ENCODE data around the gene VGLL2.
A peak's percentile ranks its signal among the peaks of the same experiment; 100 is the strongest.

Gene VGLL2

GRCh38 chr6:117269638-117270054 is 4.3 kb downstream of the VGLL2 start:
- no peak for DNase-seq

DNA sequence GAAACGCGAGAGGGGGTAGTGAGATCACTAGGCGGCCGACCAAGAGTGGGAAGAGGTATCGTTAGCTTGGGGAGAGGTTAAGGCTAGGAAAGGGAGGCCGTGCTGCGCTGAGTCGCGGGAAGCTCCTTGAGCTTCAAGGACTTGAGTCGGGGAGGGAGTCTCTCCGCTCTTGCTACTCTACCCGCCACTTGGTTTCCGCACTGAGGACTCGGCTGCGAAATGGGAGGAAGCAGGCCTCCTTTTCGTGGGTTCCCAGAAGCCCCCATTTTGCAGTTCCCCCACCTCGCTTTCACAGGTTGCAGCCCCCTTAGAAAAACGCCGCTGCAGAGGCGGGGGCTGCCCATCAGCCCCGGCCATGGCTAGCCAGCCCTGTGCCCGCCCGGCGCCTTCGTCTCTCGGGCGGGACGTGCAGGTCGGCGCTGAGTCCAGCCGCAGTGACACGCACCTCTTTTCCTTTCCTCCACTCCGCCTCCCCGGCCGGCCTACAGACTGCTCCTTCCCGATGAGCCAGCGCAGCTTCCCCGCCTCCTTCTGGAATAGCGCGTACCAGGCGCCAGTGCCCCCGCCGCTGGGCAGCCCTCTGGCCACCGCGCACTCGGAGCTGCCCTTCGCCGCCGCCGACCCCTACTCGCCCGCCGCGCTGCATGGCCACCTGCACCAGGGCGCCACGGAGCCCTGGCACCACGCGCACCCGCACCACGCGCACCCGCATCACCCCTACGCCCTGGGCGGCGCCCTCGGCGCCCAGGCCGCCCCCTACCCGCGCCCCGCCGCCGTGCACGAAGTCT is 4.9 kb downstream of the VGLL2 start:
- DNase-seq, result no peak

- DNase-seq, result no peak
Observed at GRCh38 chr6:117270843-117271507, 5.6 kb downstream of the VGLL2 start.

DNA sequence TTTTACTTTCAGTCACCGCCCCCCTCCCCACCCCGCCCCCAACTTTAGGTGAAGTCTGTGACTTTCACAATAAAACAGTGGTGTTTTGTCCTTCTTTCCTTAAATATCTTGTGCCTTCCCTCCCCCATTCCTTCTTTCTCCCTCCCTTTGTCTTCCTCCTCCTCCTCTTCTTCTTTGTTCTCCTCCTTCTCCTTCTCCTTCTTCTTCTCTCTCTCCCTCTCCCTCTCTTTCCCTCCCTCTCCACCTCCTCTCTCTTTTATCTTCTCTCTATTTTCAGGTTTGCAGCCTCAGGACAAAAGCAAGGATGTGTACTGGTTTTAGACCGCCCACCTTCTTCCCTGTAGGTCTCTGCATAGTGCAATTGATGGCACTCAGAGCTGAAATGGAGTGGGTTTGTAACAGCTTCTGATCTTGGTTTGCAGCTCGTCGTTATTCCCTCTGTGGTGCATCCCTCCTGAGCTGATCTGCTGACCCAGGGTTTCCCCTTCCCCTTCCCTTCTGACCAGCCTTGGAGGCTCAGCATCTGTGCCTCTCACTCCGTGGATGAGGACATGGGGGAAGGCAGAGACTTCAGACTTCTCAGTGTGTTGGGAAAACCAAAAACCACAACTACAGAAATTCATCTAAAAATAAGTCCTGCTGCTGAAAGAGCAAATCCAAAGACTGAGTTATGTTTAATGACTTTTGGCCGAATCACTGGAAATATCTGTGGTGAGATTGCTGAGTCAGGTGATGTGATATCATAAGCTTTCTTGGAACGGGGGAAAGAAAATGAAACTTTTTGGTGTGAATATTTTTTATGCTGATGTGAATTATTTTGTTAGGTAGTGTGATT is 6.9 kb downstream of the VGLL2 start:
- peak; percentile 1 for DNase-seq

GRCh38 chr6:117272891-117273290 is 7.5 kb downstream of the VGLL2 start:
- no peak for DNase-seq

GRCh38 chr6:117275205-117275604 is 9.8 kb downstream of the VGLL2 start:
- no peak for DNase-seq

GRCh38 chr6:117275711-117276110 is 10.4 kb downstream of the VGLL2 start:
- DNase-seq, result no peak

- no peak for DNase-seq
Observed at GRCh38 chr6:117276778-117277316, 11.5 kb downstream of the VGLL2 start.

GRCh38 chr6:117280922-117281321 is 15.6 kb downstream of the VGLL2 start:
- no peak for DNase-seq

- DNase-seq, result no peak
Observed at GRCh38 chr6:117288083-117288715, 22.8 kb downstream of the VGLL2 start.

DNA sequence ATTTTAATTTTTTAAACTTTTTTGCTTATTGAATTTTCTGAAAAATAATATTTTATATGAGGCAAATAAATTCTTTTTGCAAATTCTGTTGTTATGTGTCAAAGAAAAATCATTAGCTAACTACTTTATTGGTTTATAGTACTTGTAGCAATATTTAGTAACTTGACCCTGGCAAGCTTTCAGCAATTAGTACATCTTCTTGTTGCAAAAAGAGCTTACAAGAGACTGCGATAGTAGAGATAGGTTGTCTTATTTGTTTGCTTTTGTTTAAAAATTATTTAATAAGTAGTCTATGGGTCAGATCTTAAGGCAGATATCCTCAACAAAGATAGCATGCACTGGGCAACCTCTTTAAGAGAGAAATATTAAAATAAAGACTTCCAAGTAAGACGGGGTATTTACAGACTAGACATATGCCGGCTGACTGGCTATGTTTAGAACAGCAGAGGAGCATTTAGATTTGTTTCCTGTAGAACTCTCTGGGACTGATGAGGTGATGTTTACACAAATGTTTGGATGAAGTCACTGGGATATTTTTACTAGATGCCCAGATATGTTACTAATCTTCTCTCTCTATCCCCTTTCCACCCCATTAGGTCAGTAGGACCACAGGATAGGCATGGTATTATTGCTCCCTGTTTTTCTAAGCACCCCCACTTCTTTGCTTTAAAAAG is 25.0 kb downstream of the VGLL2 start:
- DNase-seq, result no peak

DNA sequence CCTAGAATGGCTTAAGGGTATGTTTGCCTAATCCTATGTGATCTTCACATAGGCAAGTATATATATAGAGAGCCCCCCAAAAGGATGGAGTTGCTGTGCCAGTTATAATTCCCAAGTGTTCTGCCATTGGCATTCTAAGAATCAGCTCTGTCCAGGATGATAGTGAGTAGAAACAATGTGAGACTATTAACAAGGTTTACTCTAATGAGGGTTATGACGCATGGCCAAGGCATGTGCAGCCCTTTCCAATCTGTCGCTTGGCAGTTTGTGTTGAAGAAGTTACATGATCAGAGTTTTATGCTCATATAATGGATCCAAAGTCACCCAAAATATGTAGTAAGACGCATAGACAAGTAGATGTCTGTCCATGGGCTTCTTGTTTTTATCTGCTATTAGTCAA is 33.6 kb downstream of the VGLL2 start:
- DNase-seq, result no peak

DNA sequence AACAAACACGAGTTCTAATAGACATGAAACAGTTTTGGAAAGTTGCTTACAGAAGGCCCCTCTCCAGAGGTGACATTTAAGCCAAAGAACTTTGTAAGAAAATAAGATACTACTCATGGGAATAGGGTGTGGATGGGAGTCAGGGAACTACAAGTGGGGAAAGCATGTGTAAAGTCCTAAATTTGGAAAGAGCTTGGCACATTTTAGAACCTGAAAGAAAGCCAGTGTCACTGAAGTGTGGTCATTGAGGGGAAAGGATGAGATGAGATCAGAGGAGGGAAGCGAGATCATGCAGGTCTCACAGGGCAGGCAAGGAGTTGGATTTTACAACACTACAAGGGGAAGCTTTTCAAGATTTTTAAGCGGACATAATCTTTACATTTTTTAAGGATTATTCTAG is 38.0 kb downstream of the VGLL2 start:
- no peak for DNase-seq

- no peak for DNase-seq
Observed at GRCh38 chr6:117304446-117304845, 39.1 kb downstream of the VGLL2 start.

DNA sequence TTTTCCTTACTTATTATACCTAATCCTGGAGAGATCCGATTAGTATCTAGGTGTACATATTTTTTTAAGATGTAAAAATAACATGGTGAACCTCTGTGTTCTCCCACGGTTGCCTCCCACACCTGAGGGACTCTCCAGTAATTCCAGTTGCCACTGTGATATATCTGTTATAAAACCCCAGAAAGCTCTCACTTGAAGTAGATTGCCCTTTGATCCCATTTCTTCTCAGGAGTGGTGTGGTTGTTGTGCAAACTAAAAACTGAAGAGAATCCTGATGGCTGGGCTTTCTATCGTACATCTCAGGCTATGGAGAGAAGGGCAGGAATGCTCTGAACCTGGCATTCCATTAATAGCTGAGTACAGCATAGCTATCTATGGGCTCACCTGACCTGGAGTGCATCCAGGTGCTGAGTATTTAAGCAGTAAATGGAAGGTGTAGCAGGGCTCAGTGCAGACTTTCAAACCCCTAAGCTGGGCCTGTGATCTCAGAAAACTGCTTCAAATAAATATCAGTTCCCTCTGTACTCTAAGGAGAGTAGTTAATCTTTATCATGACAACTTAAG is 41.0 kb downstream of the VGLL2 start:
- DNase-seq, result no peak

- DNase-seq, result no peak
Observed at GRCh38 chr6:117307655-117308054, 42.3 kb downstream of the VGLL2 start.

DNA sequence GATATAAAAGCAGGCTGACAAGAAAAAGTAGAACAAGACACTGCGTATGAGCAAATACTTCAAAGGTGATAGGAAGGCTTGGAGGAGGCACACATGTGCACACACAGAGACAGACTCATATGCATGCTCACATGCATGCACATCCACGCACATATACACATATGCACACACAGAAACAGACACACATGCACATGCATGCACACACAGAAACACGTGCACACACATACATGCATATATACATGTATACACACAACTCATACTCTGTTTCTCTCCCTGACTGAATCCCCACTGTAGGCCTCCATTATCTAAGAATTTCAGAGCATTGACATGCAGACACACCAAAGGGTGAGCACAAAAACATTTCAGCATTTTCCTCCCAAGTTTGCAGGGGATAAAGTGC is 43.7 kb downstream of the VGLL2 start:
- DNase-seq, result no peak

- no peak for DNase-seq
Observed at GRCh38 chr6:117309611-117310010, 44.3 kb downstream of the VGLL2 start.

DNA sequence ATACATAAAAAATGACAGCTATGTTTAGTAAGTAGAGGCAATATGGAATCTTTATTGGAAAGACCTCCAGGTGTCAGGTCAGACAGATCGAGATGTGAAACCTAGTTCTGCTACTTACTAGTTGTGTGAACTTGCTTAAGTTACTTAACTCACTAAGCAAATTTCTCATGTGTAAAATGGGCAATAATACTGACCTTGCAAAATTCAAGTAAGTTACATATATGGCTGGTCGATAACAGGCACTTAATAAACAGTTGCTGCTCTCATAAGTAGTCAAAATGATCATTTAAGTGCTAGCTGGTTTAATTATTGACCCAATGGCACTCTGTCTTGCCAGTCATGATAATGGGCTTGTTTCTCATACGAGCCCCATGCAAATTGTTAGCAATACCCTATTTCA is 46.0 kb downstream of the VGLL2 start:
- no peak for DNase-seq

GRCh38 chr6:117311726-117312125 is 46.4 kb downstream of the VGLL2 start:
- no peak for DNase-seq

- no peak for DNase-seq
Observed at GRCh38 chr6:117317261-117317660, 51.9 kb downstream of the VGLL2 start.
